NCI-H1694 (cell line): ENCODE results near the gene XKRX.
A peak's percentile ranks its signal among the peaks of the same experiment; 100 is the strongest.

Source experiments
- DNase-seq: peaks from one replicate; lab custom pipeline; 2025; lab: John Stamatoyannopoulos, UW

The XKRX gene

DNA sequence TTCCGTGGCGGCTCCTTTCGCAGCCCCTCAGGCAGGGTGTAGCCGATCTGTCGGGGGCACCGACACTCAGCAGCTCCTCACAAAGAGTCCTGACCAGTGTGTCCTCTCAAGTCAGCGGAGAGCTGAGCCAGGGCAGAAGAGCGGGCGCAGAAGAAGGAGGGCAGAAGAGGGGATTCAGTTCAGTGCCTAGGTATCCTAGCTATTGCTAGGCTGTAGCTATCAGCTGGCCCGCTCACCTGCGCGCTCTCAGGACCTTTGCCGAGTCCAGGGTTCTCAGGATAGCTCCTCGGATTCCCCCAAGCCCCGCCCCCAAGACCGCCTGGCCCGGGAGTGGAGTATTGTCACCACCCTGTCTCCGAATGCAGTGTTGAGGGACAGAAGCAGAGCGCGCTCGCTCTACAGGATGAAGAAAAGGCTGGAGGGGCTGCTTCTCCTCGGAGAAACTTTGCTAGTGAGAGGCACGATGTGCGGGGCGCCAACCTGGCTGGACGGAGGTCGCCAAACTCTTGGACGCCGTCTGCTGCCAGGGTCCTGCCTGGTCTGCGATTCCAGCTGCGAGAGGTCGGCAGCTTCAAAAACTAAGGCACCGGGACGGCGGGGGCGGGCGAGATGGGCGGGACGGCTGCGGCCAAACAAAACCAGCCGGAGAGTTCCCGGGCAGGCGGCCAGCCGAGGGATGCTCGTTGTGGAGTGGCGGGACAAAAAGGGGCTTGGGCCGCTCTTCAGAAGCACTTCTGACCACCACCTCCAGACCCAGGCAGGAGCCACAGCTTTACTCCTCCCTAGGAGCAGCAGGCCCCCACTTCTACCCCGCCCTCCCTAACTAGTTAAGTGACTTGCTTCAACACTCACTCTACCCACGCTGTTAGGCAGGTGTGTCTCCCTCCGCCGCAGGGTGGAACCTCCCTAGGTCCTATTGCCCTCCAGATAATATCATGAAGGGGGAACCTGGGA is at the start of gene XKRX:
TSS of gene XKRX (minus strand) at position 258 of the 954 bp plus-strand sequence. CDS start 613 bp downstream, outside the sequence.
- DNase-seq = peak; percentile 12

- no peak for DNase-seq
Measured at GRCh38 chrX:100976211-100976610, 47.5 kb upstream of the XKRX start.

DNA sequence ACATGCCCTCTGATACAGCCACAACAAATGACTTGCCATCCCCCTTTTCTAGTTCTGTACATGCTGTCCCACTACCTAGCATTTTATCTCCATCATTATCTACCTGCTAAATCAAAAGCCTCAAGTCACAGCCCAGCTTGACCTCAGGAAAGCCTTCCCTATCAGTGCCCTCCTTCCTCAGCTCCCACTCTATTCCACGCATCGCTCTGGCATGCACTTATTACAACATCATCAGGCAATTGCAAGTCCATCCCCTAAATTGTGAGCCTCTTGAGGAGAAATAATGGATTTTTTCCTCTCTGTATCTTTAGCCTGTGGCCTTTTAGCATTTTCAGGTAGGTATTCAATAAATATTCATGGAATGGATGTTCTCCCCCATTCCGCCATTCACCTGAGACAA is 46.5 kb upstream of the XKRX start:
- DNase-seq = no peak

DNA sequence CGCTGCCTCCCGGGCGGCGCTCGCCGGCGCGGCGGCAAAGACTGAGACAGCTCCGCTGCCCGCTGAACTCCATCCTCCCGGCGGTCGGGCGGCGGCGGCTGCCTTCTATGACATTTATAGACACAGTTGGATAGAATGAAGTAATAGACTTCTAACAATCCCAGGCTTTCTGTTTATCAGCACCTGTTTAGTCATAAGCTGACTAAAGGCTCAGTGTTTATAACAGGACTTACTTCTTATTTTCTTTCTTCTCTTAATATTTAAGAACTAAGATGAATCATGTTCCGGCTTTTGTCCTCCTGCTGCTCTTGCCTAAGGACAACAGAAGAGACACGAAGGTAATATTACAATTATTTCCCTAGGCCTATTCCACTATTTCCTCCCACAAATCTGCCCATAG is 44.7 kb upstream of the XKRX start:
- no peak for DNase-seq

- no peak for DNase-seq
Measured at GRCh38 chrX:100969936-100970335, 41.2 kb upstream of the XKRX start.

GRCh38 chrX:100969408-100969807 is 40.7 kb upstream of the XKRX start, which contains the start of gene ARL13A:
TSS of gene ARL13A (plus strand) at chrX:100969708. CDS start at chrX:100973690, 3,982 bp downstream.
- DNase-seq = no peak

DNA sequence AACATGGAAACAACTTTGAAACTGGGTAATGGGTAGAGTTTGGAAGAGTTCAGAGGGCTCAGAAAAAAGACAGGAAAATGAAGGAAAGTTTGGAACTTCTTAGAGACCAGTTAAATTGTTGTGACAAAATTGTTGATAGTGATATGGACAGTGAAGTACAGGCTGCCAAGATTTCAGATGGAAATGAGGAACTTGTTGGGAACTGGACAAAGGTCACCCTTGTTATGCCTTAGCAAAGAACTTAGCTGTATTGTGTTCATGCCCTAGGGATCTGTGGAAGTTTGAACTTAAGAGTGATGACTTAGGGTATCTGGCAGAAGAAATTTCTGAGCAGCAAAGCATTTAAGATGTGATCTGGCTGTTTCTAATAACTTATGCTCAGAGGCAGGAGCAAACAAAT is 35.6 kb upstream of the XKRX start:
- DNase-seq = no peak

DNA sequence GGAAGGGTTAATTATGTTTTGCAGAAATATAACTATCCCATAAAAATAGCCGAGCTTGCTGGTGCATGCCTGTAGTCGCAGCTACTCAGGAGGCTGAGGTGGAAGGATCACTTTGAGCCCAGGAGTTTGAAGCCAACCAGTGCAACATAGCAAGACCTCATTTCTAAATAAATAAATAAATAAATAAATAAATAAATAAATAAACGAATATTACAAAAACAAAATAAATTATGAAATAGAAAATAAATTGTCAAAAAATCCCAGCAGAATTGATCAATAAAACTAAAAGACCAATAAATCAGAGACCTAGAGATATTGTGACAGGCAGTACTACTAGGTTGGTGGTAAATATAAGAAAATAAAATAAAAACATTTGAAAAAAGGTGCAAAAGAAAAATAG is 34.1 kb upstream of the XKRX start:
- DNase-seq = no peak

GRCh38 chrX:100948557-100948956 is 19.8 kb upstream of the XKRX start:
- DNase-seq = no peak

DNA sequence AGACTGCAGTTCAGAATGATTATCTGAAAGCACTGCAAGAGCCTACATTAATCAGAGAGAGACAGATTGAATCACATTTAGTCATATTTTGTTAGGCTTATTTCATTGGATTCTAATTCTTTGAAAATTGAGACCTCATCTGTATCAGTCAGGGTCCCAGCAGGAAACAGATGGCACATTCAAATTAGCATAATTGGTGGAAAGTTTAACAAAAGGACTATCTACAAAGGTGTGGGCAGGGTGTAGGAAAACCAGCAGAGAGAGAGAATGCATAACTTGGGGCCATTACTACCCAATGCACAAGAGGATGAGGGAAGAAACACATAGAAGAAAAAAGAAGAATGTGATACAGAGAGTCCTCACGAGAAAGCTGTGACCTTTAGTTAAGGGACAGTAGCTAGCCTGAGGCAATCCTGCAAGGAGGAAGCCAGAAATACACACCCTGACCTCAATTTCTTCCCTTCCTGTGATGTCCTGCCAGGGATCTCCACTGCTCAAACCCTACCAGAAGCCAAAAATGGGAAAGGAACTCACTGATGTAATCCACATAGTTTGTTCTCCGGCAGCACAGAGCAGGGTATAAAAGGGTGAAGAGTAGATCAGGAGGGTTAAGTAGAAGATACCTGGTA is 17.7 kb upstream of the XKRX start:
- no peak for DNase-seq

DNA sequence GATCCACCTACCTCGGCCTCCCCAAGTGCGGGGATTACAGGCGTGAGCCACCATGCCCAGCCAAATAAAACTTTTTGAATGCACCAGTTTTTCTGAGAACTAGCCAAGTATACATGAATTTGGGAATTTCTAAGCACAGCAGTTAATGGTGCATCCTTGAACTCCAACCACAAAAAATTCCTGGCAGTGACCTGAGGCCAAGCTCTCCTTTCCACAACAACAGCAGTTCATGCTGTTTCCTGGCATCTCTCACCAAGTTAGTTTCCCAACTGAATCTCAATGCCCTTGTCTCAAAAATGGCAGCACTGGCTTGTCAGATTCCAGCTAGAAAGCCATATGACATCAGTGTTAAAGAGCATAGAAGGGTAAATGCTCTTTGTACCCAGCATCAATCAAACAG is 15.9 kb upstream of the XKRX start:
- no peak for DNase-seq

- DNase-seq = no peak
Measured at GRCh38 chrX:100939333-100939732, 10.6 kb upstream of the XKRX start.

DNA sequence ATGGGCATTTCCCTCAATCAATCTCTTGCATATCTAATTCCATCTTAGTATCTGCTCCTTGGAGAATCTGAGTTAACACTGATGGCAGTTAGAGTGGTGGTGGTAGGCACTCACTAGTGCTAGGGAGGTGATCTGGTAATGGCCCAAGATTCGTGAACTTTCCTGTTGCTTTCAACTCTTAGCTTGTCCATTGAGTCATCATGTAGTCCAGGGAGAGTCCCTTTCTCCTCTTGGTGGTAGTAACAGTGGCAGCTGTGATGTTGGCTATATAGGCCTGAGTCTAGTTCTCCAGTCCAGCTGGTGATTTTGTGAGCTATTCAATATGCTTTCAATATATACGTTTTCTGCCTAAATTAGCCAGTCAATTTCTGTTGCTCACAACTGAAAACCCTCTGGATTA is 7.0 kb upstream of the XKRX start:
- DNase-seq = no peak

DNA sequence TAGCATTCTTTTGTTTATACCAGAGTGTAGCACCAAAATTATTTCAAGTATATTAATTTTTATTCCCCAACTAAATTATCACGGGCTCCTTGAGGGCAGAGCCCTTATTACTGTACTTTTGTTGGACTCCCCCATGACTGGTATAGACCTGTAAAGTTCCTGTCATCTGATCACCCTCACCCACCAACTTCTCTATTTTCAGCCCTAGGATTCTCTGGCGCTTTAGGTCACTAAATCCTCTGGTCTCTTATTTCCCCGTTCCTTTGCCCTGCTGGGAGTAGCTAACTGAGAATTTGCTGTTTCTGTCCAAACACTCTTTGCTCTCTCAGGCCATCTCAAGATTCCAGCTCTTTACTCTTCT is 3.2 kb upstream of the XKRX start:
- no peak for DNase-seq

DNA sequence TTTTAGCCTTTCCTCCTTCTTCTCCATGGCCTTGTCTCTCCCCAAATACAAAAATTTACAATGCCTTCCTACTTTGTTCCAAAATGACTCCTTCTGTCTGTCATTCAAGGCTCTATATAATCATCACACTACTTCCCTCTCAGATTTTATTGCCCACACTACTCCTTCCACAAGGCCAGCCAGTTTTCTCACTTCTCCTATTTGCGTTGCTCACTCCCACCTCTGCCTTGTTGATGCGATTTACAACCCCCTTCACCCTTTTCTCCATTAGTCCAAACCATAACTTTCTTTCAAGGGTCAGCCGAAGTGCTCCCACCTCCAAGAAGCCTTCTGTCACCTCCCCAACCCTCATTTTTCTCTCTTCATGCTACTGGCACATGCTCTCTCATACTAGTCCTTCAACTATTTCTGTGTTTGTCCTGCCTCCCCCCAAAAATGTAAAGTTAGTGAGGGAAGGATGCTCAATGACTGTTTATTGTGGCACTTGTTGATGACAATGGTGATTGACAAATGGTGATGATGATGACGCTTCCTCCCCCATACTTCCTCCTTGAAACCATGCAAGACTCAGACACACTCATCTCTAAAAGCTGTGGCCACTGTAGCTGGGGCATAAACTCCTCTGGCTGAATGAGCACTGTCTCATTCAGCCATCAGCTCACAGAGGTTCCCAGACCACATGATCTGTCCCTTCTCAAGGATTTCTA is 2.7 kb upstream of the XKRX start:
- DNase-seq = no peak

GRCh38 chrX:100926453-100926852 is 2.3 kb downstream of the XKRX start:
- DNase-seq = no peak

DNA sequence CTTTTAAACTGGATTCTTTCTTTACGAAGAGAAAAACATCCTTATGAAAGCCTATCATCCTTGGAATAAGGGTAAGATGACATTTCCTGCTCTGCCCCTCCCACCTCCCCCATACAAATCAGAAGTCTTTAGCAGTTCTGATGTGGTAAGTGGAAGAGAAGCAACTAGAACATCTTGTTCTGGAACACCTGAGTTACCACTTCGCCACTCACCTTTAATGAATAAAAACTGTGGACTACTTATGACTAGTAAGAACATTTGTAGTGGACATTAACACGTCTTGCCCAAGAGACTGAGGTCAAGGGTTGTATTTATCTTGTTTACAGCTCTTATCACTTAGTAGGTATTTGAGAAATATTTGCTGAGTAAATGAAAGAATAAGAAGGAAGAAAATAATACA is 4.3 kb downstream of the XKRX start:
- DNase-seq = no peak

- DNase-seq = no peak
Measured at GRCh38 chrX:100915562-100915961, 13.2 kb downstream of the XKRX start.

GRCh38 chrX:100913111-100913510 is 15.6 kb downstream of the XKRX start:
- no peak for DNase-seq

- no peak for DNase-seq
Measured at GRCh38 chrX:100911731-100912130, 17.0 kb downstream of the XKRX start.

GRCh38 chrX:100905620-100906019 is 23.1 kb downstream of the XKRX start:
- no peak for DNase-seq

DNA sequence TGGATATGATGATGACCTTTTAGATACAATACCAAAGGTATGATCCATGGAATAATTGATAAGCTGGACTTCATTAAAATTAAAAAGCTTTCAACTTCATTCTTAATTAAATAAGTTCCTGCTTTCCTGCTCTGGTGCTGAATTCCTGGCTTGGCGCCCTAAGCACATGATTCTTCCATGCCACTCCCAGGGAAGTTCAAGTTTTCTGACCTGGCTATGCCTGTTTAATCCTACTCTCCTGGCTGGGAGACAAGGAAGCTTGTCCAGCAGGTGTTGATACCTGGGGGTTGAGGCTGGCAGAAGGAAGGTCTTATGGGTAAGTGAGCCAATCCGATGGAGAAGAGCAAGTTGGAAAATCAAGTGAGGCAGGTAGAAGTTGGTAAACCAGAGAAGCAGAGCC is 24.3 kb downstream of the XKRX start:
- DNase-seq = no peak
